GM10266 (cell line): ENCODE data around the gene DPEP2.

Experiments used
- DNase-seq: peaks from one replicate; pipeline ENCODE4 v3.0.0; 2012; ENCODE audit errors: extremely low spot score
- TF ChIP-seq, protein P1 (sequence below): IDR thresholded peaks from 2 replicates; pipeline ENCODE4 v1.5.1; 2012; ENCODE audit warnings: mild to moderate bottlenecking, low read depth; ENCODE audit not compliant: control insufficient read depth, insufficient read depth; ENCODE audit errors: missing control alignments

DPEP2 gene

DNA sequence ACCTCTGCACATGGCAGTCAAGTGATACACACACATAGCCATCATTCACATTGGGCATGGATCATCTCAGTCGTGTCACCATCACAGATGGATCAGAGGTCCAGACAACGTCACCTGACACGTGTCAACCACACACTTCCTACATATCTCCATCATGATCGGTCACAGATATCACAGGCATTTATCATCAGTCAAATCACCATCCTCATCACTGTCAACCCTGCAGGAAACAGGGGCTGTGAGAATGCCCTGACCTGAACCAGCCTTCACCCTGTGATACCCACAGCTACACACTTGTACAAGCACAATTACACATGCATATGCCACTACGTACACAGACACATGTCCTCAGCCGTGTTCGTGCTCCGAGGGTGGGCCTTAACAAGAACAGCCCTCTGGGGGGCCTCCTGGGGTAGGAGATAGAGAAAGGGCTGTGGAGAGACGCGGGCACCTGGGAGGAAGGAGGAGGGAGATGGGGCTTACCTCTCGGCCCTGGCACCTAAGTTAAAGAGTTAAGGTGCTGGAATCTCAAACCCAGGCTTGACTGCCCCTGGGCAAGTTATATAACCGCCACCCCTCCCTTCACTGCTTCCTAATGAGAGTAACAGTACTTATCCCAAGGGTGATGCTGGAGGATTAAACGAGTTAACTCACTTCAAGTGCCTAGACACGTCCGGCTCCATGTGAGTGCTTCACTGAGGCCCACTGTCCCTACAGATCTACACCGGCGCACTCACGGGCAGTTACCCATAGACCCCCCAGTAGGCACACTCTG, 31.9 kb downstream of the DPEP2 start:
- TF ChIP-seq, protein P1, sequence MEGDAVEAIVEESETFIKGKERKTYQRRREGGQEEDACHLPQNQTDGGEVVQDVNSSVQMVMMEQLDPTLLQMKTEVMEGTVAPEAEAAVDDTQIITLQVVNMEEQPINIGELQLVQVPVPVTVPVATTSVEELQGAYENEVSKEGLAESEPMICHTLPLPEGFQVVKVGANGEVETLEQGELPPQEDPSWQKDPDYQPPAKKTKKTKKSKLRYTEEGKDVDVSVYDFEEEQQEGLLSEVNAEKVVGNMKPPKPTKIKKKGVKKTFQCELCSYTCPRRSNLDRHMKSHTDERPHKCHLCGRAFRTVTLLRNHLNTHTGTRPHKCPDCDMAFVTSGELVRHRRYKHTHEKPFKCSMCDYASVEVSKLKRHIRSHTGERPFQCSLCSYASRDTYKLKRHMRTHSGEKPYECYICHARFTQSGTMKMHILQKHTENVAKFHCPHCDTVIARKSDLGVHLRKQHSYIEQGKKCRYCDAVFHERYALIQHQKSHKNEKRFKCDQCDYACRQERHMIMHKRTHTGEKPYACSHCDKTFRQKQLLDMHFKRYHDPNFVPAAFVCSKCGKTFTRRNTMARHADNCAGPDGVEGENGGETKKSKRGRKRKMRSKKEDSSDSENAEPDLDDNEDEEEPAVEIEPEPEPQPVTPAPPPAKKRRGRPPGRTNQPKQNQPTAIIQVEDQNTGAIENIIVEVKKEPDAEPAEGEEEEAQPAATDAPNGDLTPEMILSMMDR: peak; percentile 9
- DNase-seq: peak; percentile 62

DNA sequence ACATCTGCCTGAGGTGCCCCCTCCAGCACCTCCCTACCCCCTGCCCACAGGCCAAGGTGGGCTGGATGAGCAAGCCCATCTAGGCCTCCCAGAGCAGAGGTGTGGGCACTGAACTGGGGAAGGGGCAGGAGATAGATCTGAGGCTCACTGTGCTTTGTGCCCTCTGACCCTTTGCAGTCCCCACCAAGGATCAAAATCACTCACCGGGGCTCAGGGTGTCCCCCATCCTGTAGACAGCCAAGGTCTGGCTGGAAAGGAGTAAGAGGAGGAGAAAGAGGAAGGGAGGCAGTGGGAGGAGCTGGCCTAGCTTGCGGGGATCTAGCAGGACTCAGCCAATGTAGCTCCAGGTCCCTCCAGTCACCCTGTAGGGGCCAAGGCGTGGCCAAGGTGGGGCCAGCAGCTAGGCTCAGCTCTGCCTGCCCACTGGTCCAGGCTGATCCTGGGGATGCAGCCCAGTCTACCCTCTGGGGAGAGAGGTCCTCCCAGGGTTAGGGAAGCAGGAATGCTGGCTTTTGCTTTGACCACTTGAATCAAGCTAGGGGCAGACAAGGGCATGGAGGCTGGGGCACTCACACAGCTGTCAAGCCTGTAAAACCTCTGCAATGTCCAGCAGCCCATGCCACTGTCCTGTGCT, 32.6 kb downstream of the DPEP2 start:
- DNase-seq: no peak
- TF ChIP-seq, protein P1: no peak

DNA sequence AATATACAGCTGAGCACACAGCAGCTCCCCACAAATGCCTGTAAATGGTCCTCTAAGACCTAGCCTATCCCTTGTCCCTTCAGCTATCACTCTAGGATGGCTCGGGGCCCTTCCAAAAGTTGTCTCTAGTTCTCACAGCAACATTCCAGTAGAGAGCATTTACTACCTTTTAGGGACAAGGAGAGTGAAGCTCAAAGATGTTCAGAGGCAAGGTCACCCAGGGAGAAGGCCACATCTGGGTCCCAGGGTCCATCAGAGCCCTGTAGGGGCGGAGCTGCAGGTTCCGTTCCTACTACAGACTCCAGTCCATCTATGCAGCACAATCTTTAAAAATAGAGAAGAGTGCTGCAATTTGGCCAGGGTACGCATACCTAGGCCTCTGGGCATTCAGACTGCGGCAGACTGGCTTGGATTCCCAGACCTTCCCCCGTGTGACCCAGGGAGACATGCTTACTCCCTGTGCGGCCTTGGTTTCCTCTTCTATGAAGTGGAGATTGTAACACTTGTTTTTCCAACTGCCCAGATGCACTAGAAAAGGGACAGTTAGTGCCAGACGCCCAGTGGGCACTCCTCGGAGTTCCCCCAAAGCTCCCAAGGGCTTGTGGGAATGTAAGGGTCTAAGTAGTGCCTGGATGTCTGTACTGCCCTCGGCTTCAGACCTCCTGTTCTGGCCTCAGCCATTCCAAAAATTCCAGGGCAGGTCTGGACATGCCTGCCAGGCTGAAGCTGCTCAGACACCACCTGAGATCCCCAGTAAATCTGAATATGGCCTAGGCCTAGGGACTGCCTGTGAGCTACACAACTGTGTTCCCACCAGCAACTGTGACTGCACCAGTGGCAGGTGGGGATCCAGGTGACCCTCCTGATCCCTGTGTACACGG, 33.4 kb downstream of the DPEP2 start:
- TF ChIP-seq, protein P1: no peak
- no peak for DNase-seq

DNA sequence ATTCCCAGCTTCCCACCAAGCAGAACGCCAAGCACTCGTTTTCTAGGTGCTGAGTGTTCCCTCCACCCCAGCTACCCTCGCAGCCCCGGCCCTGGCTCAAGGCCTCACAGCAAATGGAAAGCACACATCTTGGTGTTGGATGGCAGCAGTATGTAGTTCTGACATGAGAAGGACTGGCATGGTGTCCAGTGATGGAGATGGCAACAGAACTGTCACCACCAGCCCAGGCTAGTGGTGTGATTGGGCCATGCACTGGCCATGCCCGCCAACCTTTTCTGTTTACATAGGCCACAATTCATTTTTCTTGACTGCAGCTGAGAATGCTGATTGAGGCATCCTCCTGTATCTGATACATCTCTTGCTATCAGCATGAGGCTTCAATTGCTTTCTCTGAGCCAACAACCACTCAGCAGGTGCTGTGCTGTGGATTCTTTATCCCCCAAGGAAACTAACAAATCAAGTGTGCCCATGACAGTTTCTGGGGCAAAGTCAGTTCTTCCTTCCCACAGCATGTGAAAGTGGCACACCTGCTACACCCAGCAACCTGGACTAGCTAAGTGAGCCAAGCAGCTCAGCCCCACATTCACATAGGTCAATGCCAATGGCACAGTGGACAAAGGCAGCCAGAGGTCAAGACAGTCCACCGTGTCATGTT, 34.7 kb downstream of the DPEP2 start:
- TF ChIP-seq, protein P1: no peak
- no peak for DNase-seq

DNA sequence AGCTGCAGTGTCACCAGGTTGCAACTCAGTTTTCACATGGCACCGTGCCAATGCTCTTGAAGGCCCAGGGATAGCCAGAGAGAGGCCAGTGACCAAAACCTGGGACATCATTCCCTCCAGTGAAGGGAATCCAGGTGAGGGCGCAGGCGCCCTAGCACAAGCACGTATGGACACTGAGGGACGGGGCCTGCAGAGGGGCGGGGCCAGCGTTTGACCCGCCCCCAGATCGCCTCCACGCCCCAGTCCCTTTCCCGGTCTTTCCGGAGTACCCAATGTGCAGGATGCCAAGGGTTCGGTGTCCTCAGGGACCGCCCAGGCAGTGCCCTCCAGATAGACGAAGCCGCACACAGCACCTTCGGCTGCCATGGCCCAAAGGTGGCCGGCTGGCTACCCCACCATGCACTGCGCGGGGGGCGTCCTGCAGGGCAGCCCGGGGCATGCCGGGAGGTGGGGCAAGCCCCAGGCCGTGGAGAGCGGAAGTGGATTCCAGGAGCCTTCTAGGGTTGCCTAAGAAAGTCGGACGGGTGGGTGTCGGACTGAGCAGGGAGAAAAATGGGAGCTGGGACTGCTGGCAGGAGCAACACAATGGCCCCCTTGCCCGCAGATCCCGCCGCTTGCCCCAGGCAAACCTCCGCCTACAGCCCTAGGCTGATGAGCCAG, 35.5 kb downstream of the DPEP2 start:
- TF ChIP-seq, protein P1: no peak
- DNase-seq: no peak

DNA sequence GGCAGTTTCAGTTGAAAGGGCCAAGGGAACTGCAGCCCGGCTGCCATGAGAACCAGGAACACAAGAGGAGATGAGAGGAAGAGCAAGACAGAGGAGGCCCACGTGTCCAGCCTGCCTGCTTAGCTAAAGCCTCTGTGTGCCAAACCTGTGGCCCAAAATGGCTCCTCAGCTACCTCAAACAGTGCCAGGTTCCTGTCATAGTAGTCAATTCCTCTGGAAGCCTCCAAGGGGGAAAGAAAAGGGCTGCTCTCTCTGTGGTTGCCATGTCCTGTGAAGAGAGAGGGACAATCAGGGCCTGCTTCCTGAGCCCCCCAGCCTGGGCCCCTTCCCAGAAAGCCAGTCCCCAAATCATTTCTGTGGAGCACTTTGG, 36.0 kb downstream of the DPEP2 start:
- TF ChIP-seq, protein P1: no peak
- DNase-seq: no peak
